GM12874 (cell line): ENCODE results near the gene STPG3.

Source experiments
- CTCF ChIP-seq: IDR thresholded peaks from 2 replicates; pipeline ENCODE4 v1.5.1; 2011; ENCODE audit warnings: low read depth, mild to moderate bottlenecking, control low read depth, low read length, moderate library complexity; ENCODE audit not compliant: insufficient read depth

The STPG3 gene

DNA sequence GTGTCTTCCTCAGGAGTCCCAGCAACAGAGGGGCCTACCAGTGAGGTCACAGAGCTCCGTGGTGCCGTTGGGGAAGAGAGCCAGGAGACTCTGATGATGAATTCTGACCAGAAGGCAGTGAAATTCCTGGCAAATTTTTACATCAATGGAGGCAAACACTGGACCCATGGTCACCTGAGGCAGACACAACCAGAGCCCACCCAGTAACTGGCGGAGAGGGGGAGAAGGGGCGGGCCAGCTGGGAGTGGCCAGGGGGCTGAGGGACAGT, at the start of gene STPG3:
STPG3 (plus strand) TSS at position 93 of the 268 bp plus-strand sequence; CDS start at position 94, 1 bp downstream.
- TF ChIP-seq CTCF = no peak

- no peak for TF ChIP-seq CTCF
Observed at GRCh38 chr9:137202966-137203365, 48.1 kb upstream of the STPG3 start.

- TF ChIP-seq CTCF = no peak
Observed at GRCh38 chr9:137204731-137205125, 46.4 kb upstream of the STPG3 start.

- TF ChIP-seq CTCF = no peak
Observed at GRCh38 chr9:137205126-137206069, 45.7 kb upstream of the STPG3 start, which contains the start of the genes NDOR1 and TMEM203. TSS of gene NDOR1 (plus strand) at chr9:137205700. CDS start at chr9:137205778, 78 bp downstream. TSS of gene TMEM203 (minus strand) at chr9:137205648. CDS start at chr9:137205414, 234 bp downstream.

GRCh38 chr9:137206602-137207001, 44.5 kb upstream of the STPG3 start:
- no peak for TF ChIP-seq CTCF

DNA sequence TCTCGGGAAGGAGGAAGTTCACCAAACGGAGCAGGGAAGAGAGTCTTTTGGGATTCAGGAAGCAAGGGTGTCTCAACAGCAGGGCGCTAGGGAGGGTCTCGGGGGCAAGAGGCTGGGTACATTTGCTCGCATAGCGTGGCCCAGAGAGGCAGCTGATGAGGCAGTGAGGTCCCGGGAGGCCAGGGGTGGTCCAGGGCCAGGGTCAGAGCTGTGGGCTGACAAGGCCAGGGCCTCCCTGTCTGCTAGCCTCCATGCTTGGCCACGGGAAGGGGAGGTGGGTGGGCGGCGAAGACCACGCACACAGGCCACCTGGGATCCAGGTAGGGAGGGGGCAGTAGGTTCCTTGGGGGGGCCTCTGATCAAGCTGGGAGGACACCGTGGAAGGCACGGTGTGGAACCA, 39.6 kb upstream of the STPG3 start:
- no peak for TF ChIP-seq CTCF

GRCh38 chr9:137212520-137212919, 38.6 kb upstream of the STPG3 start:
- TF ChIP-seq CTCF = no peak
